K562 (cell line): ENCODE data around the gene DNAJC15. TPM values are rescaled to one million over a fixed set of nuclear protein-coding genes. Genes with fewer than 3 reads are reported as not detected.

Experiments used
- ATAC-seq: fragments of 200-7000 bp; cut with Tn5 transposase; 3 replicates; pipeline ENCODE4 v1.9.1; 2020; ENCODE audit warnings: moderate library complexity
- BruUV-seq: library from RNA; stranded (reverse); fragments of 400-500 nt; replicated peaks from 2 replicates; lab custom pipeline; 2021; lab: Mats Ljungman, UMichigan
- CTCF ChIA-PET: fragments of 300-600 bp; formaldehyde crosslinking; extraction: SDS; loops from one replicate; lab custom pipeline; 2021; ENCODE audit warnings: low intra/inter-chr PET ratio; lab: Yijun Ruan, JAX
- POLR2A ChIA-PET: fragments of 300-600, 350-650 bp; sonication (Branson Sonifier 250); formaldehyde crosslinking; extraction: SDS; loops from one replicate; lab custom pipeline; 2021; ENCODE audit warnings: antibody characterized with exemption, inconsistent platforms; lab: Yijun Ruan, JAX
- DNase-seq, 4 experiments: peaks; one replicate each; pipeline versions ENCODE4 v3.0.0 to v3.0.0-alpha.2; 2011 to 2018; ENCODE audit warnings: low spot score in 3 of 4, mixed read lengths in 3 of 4; ENCODE audit errors: extremely low read depth in 1 of 4
- FAIRE-seq: peaks from 2 replicates; lab custom pipeline; 2011; peaks lifted over from hg19 to GRCh38; lab: Jason Lieb, UNC
- H2AFZ ChIP-seq: 2 replicates; pipeline ENCODE4 v1.6.0; 2011; ENCODE audit warnings: low read depth, low read length, control low read depth, inconsistent platforms
- H3K27ac ChIP-seq: fragments of 200-600 bp; 3 replicates; pipeline ENCODE4 v1.8.0; 2011; ENCODE audit warnings: low read depth, mild to moderate bottlenecking, control low read depth, inconsistent platforms, low read length, moderate library complexity, mixed read lengths; ENCODE audit errors: extremely low read depth
- H3K27me3 ChIP-seq, 2 experiments: fragments of 300-600 bp in 1 of 2; 2 replicates in 1 of 2; 3 replicates in 1 of 2; pipeline versions ENCODE4 v1.6.0 to v1.8.0; 2011; ENCODE audit warnings: inconsistent platforms in 2 of 2, low read length in 2 of 2, mild to moderate bottlenecking in 1 of 2, mixed read lengths in 1 of 2, moderate library complexity in 1 of 2; ENCODE audit not compliant: control insufficient read depth in 2 of 2, insufficient read depth in 2 of 2
- H3K36me3 ChIP-seq: fragments of 300-600 bp; 3 replicates; pipeline ENCODE4 v1.8.0; 2011; ENCODE audit warnings: mild to moderate bottlenecking, low read length, inconsistent platforms; ENCODE audit not compliant: control insufficient read depth, insufficient read depth
- H3K4me1 ChIP-seq, 2 experiments: fragments of 200-600 bp in 1 of 2; replicated peaks in 1 of 2; 2 replicates in 1 of 2; 3 replicates in 1 of 2; pipeline versions ENCODE4 v1.5.1 to v1.8.0; 2011; ENCODE audit warnings: inconsistent platforms in 2 of 2, low read length in 2 of 2, mild to moderate bottlenecking in 1 of 2, mixed read lengths in 1 of 2, moderate library complexity in 1 of 2; ENCODE audit not compliant: control insufficient read depth in 2 of 2, insufficient read depth in 2 of 2
- H3K4me2 ChIP-seq: 2 replicates; pipeline ENCODE4 v1.6.1; 2011; ENCODE audit warnings: low read length, control low read depth, inconsistent platforms, mixed read lengths; ENCODE audit not compliant: insufficient read depth
- H3K4me3 ChIP-seq: fragments of 200-600 bp; sonication (generic), shearing (Covaris generic); 2 replicates; pipeline ENCODE4 v1.5.1; 2016; ENCODE audit warnings: control low read depth, inconsistent platforms
- H3K79me2 ChIP-seq: fragments of 200-600 bp; 3 replicates; pipeline ENCODE4 v1.8.0; 2011; ENCODE audit warnings: low read length, inconsistent platforms; ENCODE audit not compliant: control insufficient read depth, insufficient read depth
- H3K9ac ChIP-seq, 2 experiments: 2 replicates each; pipeline versions ENCODE4 v1.6.0 to v1.6.1; 2011; ENCODE audit warnings: low read depth in 2 of 2, low read length in 2 of 2, control low read depth in 1 of 2, inconsistent platforms in 1 of 2, mild to moderate bottlenecking in 1 of 2, mixed read lengths in 1 of 2; ENCODE audit not compliant: insufficient read depth in 1 of 2
- H3K9me1 ChIP-seq: one replicate; pipeline ENCODE4 v1.6.0; 2011; ENCODE audit warnings: inconsistent platforms, mild to moderate bottlenecking, low read length, moderate library complexity; ENCODE audit not compliant: control insufficient read depth, insufficient read depth
- H3K9me3 ChIP-seq: replicated peaks from 2 replicates; pipeline ENCODE4 v1.5.1; 2011; ENCODE audit warnings: low read depth, low read length, inconsistent platforms; ENCODE audit not compliant: control insufficient read depth, insufficient read depth
- H4K20me1 ChIP-seq: replicated peaks from 2 replicates; pipeline ENCODE4 v1.6.1; 2011; ENCODE audit warnings: low read length, inconsistent platforms, mixed read lengths; ENCODE audit not compliant: control insufficient read depth, insufficient read depth
- CHAMP1 ChIP-seq: fragments of 450-650 bp; IDR thresholded peaks from 2 replicates; pipeline ENCODE4 v1.6.1; 2016; ENCODE audit warnings: mild to moderate bottlenecking
- DPF2 ChIP-seq: fragments of 450-650 bp; IDR thresholded peaks from 2 replicates; pipeline ENCODE4 v1.6.1; 2016
- MNT ChIP-seq, 2 experiments: fragments of 450-650 bp; conservative IDR thresholded peaks; 2 replicates each; pipeline ENCODE4 v1.6.1; 2017; ENCODE audit warnings: mild to moderate bottlenecking in 2 of 2, moderate library complexity in 2 of 2
- MYNN ChIP-seq, 2 experiments: sonication (generic); formaldehyde crosslinking in 1 of 2; IDR thresholded peaks; 2 replicates each; pipeline versions ENCODE4 v1.5.0 to v1.6.1; 2016 to 2020; ENCODE audit warnings: antibody characterized with exemption in 1 of 2, missing genetic modification reagents in 1 of 2
- POLR2B ChIP-seq: fragments of 450-650 bp; IDR thresholded peaks from 2 replicates; pipeline ENCODE4 v1.6.1; 2018; ENCODE audit warnings: low read depth; ENCODE audit not compliant: partially characterized antibody
- RERE ChIP-seq: sonication (generic); formaldehyde crosslinking; IDR thresholded peaks from 2 replicates; pipeline ENCODE4 v1.8.0; 2023; ENCODE audit warnings: missing genetic modification reagents, mild to moderate bottlenecking, borderline replicate concordance
- TAF15 ChIP-seq: fragments of 200-400 bp; formaldehyde crosslinking; IDR thresholded peaks from 2 replicates; pipeline ENCODE4 v1.6.1; 2017; ENCODE audit warnings: mild to moderate bottlenecking, low read depth, low read length, moderate library complexity
- ZNF175 ChIP-seq: fragments of 200-800 bp; sonication (Bioruptor generic); IDR thresholded peaks from 2 replicates; pipeline ENCODE4 v1.6.1; 2016; ENCODE audit warnings: low read depth, mild to moderate bottlenecking, missing genetic modification characterization, missing compliant biosample characterization
- ZNF224 ChIP-seq: sonication (generic); formaldehyde crosslinking; IDR thresholded peaks from 2 replicates; pipeline ENCODE4 v1.8.0; 2022; ENCODE audit warnings: mild to moderate bottlenecking, missing genetic modification reagents
- ZNF316 ChIP-seq: fragments of 450-650 bp; IDR thresholded peaks from 2 replicates; pipeline ENCODE4 v1.6.1; 2016
- ZNF354B ChIP-seq: fragments of 250-450 bp; sonication (Bioruptor Pico); IDR thresholded peaks from 2 replicates; pipeline ENCODE4 v1.4.0; 2020
- ZNF830 ChIP-seq: fragments of 250-450 bp; sonication (Bioruptor Pico); IDR thresholded peaks from 2 replicates; pipeline ENCODE4 v1.5.0; 2021; ENCODE audit warnings: mild to moderate bottlenecking
- WGBS: fragments of 100-300 bp; shearing (Covaris generic); methylation state at CpG from one replicate; pipeline ENCODE4 v1.1.6; 2016; ENCODE audit warnings: low coverage, mixed read lengths; ENCODE audit not compliant: insufficient coverage; ENCODE audit errors: missing lambda C conversion rate; 5-methylcytosine and 5-hydroxymethylcytosine counted together
- in situ Hi-C: fragments of 300-500 bp; cut with MboI; formaldehyde crosslinking; loops from 4 replicates; pipeline ENCODE4 v1.15.0; 2018; ENCODE audit warnings: inconsistent platforms, mixed read lengths
- intact Hi-C: fragments of 100-400 bp; cut with micrococcal nuclease; formaldehyde crosslinking; loops from 2 replicates; pipeline ENCODE4 v1.14.2; 2022
- polyA plus RNA-seq, 8 experiments: library from polyadenylated mRNA; depleted of rRNA in 4 of 8; stranded (reverse) in 5 of 8; unstranded in 3 of 8; fragments of >200 nt; fragmentation: Nextera tagmentation in 2 of 8; fragmentation: Illumina TruSeq in 1 of 8; extraction: Ambion mirVana in 2 of 8; extraction: Trizol in 1 of 8; gene quantifications; 2 replicates each; pipeline versions ENCODE4 v1.2.1 to v1.2.3, GENCODE V29; 2011 to 2014; ENCODE audit warnings: inconsistent platforms in 1 of 8, missing spikeins in 1 of 8
- total RNA-seq, 7 experiments: library from RNA; depleted of rRNA in 6 of 7; stranded (reverse); fragments of >200 nt in 6 of 7; fragmentation: Illumina TruSeq in 2 of 7; extraction: Trizol in 2 of 7; gene quantifications; 2 replicates each; pipeline versions ENCODE4 v1.2.1 to v1.2.3, GENCODE V29; 2011 to 2021; ENCODE audit warnings: low replicate concordance in 1 of 7

The DNAJC15 gene
- total and polyA plus RNA-seq, 9 of the 15 experiments (the other 6 are each of a cell fraction or from before 2014, with no cell fraction given) = 0.47 to 3.8 (median 1.0) TPM

GRCh38 chr13:43156916-43157315 is 133.5 kb downstream of the DNAJC15 start:
- Histone ChIP-seq H3K79me2 (no peaks in the 10 kb centered on the region), H3K4me1 (no peaks in the 10 kb centered on the region), H3K9ac (no peak overlapping the region), H3K9me3 (no peaks in the 10 kb centered on the region), H3K36me3 (no peaks in the 10 kb centered on the region), H3K27me3 (no peaks in the 10 kb centered on the region), H4K20me1 (no peaks in the 10 kb centered on the region), H3K9me1 (no peaks in the 10 kb centered on the region), H3K4me3 (no peak overlapping the region), H2AFZ (no peak overlapping the region), H3K4me2 (no peak overlapping the region), H3K27ac (no peak overlapping the region)
- WGBS = 0% methylated on average over 2 of the region's 2 CpGs
- in situ Hi-C loops (no loop called here), intact Hi-C loops (no loop called here)
- ChIA-PET POLR2A (no interaction called here), CTCF (no interaction called here)
- DNase-seq (no peak), FAIRE-seq (no peak), ATAC-seq (no peak)
- TF ChIP-seq DPF2 = no peak
- TF ChIP-seq RERE = no peak
- TF ChIP-seq POLR2B = no peak
- TF ChIP-seq ZNF354B = no peak
- no peak for TF ChIP-seq ZNF830 (CRISPR knock-in tag)
- no peak for TF ChIP-seq ZNF175
- no peak for TF ChIP-seq ZNF316
- TF ChIP-seq MNT (conservative IDR thresholded peaks at IDR 0.05) = no peak
- TF ChIP-seq CHAMP1 = no peak
- no peak for TF ChIP-seq TAF15
- TF ChIP-seq MYNN (IDR thresholded peaks at IDR 0.05) = no peak
- no peak for TF ChIP-seq MYNN (CRISPR knock-in tag; IDR thresholded peaks at IDR 0.05)
- TF ChIP-seq ZNF224 (CRISPR knock-in tag) = no peak
- BruUV-seq = no TSS peak
